DND-41 (cell line): ENCODE results near the gene PHYHD1.

Experiments used
- CTCF ChIP-seq: IDR thresholded peaks from 2 replicates; pipeline ENCODE4 v1.5.1; 2012; ENCODE audit warnings: borderline replicate concordance, low read length, moderate library complexity, mild to moderate bottlenecking; ENCODE audit not compliant: poor library complexity, severe bottlenecking; ENCODE audit errors: extremely low read depth
- EZH2 ChIP-seq: IDR thresholded peaks from 3 replicates; pipeline ENCODE4 v1.6.1; 2012; ENCODE audit warnings: borderline replicate concordance, low read depth, mild to moderate bottlenecking, moderate library complexity, low read length, inconsistent platforms; ENCODE audit not compliant: severe bottlenecking

DNA sequence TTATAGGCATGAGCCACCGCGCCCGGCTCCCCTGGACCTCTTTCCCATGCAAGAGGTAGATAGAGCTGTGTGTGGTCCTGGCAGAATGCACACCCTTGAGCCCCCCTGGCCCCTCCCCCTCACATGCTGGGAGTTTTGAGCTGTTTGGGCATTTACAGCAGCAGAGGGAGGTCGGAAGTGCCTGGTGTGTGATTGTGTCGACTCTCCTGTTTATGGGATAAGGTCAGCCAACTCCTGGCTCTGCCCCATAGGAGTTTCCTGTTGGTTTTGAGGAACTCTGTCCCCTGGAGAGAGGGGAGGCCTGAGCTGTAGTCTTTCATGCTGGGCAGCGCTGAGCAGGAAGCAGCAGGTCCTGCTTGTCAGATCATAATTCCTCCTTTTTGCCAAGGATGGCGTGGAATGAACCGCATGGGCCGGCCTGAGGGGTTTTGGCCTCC, 32.9 kb upstream of the PHYHD1 start:
- TF ChIP-seq CTCF (no peak), EZH2 (no peak)
